Neural progenitor cell (in vitro differentiated cells): ENCODE results near the gene EIF2AK2. TPM values are rescaled to one million over a fixed set of nuclear protein-coding genes. Genes with fewer than 3 reads are reported as not detected.

Experiments used
- DNase-seq: peaks from one replicate; pipeline ENCODE4 v3.0.0-alpha.2; 2016; ENCODE audit warnings: low spot score
- H2AFZ ChIP-seq: fragments of 200-600 bp; sonication (generic); replicated peaks from 2 replicates; pipeline ENCODE4 v1.6.1; 2016; ENCODE audit warnings: antibody characterized with exemption
- H3F3A ChIP-seq: fragments of 200-600 bp; sonication (generic); 2 replicates; pipeline ENCODE4 v1.6.1; 2016; ENCODE audit warnings: antibody characterized with exemption, low read depth
- H3K27ac ChIP-seq: fragments of 200-600 bp; sonication (generic); 2 replicates; pipeline ENCODE4 v1.5.1; 2016; ENCODE audit warnings: mild to moderate bottlenecking
- H3K27me3 ChIP-seq: fragments of 200-600 bp; sonication (generic); 2 replicates; pipeline ENCODE4 v1.6.1; 2016; ENCODE audit warnings: mild to moderate bottlenecking, moderate library complexity
- H3K36me3 ChIP-seq: fragments of 200-600 bp; sonication (generic); 2 replicates; pipeline ENCODE4 v1.5.1; 2016
- H3K4me1 ChIP-seq: fragments of 200-600 bp; sonication (generic); 2 replicates; pipeline ENCODE4 v1.6.1; 2016; ENCODE audit warnings: mixed run types
- H3K4me2 ChIP-seq: fragments of 200-600 bp; sonication (generic); 2 replicates; pipeline ENCODE4 v1.6.1; 2016
- H3K4me3 ChIP-seq: fragments of 200-600 bp; sonication (generic); 2 replicates; pipeline ENCODE4 v1.5.1; 2016
- H3K79me2 ChIP-seq: fragments of 200-600 bp; sonication (generic); 2 replicates; pipeline ENCODE4 v1.6.1; 2016; ENCODE audit warnings: low read depth
- H3K9ac ChIP-seq: fragments of 200-600 bp; sonication (generic); 2 replicates; pipeline ENCODE4 v1.6.1; 2016
- H3K9me3 ChIP-seq: fragments of 200-600 bp; sonication (generic); 2 replicates; pipeline ENCODE4 v1.5.1; 2016; ENCODE audit warnings: low read depth
- H4K20me1 ChIP-seq: fragments of 200-600 bp; sonication (generic); 2 replicates; pipeline ENCODE4 v1.6.1; 2016; ENCODE audit warnings: low read depth
- H3K27ac Mint-ChIP-seq: 3 replicates; pipeline ENCODE4 v1.8.0; 2021; ENCODE audit warnings: mixed read lengths
- H3K27me3 Mint-ChIP-seq: 2 replicates; pipeline ENCODE4 v1.8.0; 2022; ENCODE audit warnings: low read depth, mild to moderate bottlenecking, inconsistent platforms, moderate library complexity, mixed read lengths; ENCODE audit not compliant: insufficient read depth
- H3K36me3 Mint-ChIP-seq: 3 replicates; pipeline ENCODE4 v1.8.0; 2021; ENCODE audit warnings: mixed read lengths
- H3K4me1 Mint-ChIP-seq: 3 replicates; pipeline ENCODE4 v1.8.0; 2021; ENCODE audit warnings: mixed read lengths
- H3K4me3 Mint-ChIP-seq: 3 replicates; pipeline ENCODE4 v1.8.0; 2021; ENCODE audit warnings: mild to moderate bottlenecking, moderate library complexity, mixed read lengths
- H3K9me3 Mint-ChIP-seq: 3 replicates; pipeline ENCODE4 v1.8.0; 2020; ENCODE audit warnings: mixed read lengths
- EZH2 ChIP-seq: fragments of 200-600 bp; sonication (generic); IDR thresholded peaks from 2 replicates; pipeline ENCODE4 v1.6.1; 2017; ENCODE audit warnings: antibody characterized with exemption, mild to moderate bottlenecking, moderate library complexity
- EZH2phosphoT487 ChIP-seq: fragments of 200-600 bp; sonication (generic); IDR thresholded peaks from 2 replicates; pipeline ENCODE4 v1.6.1; 2017; ENCODE audit warnings: antibody characterized with exemption
- total RNA-seq: library from RNA; depleted of rRNA; stranded (reverse); fragments of >200 nt; gene quantifications from 2 replicates; pipeline ENCODE4 v1.2.3, GENCODE V29; 2015; ENCODE audit warnings: low replicate concordance
- TF ChIP-seq, protein P1 (sequence below): fragments of 200-600 bp; sonication (generic); IDR thresholded peaks from 2 replicates; pipeline ENCODE4 v1.5.1; 2017; ENCODE audit warnings: antibody characterized with exemption, mild to moderate bottlenecking

The EIF2AK2 gene
- total RNA-seq, 1 donor from 2014 or later = 35.3 TPM

DNA sequence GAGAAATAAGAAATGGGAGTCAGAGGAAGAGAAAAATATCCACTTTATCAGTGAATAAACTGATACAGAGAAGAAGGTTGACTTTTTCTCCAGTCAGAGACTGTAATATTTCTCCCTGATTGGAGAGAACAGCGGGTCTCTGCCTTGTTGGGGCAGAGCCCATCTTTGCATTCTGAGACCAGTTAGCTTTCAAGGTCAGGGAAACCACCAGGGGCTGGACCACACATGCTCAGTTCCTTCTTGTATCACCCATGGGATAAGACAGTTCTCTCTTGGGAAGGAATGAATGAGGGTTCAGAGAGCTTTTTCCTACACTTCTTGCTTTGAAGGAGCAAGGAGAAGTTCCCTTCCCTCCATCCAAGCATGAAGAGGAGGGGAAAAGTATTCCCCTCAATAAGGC is 60.2 kb downstream of the EIF2AK2 start:
- Mint-ChIP-seq H3K4me3 (no peak overlapping the region), H3K27me3 (no peaks in the 10 kb centered on the region), H3K9me3 (no peaks in the 10 kb centered on the region), H3K4me1 (no peaks in the 10 kb centered on the region), H3K27ac (no peak overlapping the region), H3K36me3 (peaks cover 4% of the 10 kb centered on the region)
- TF ChIP-seq EZH2phosphoT487 = no peak
- TF ChIP-seq EZH2 = no peak
- TF ChIP-seq, protein P1, sequence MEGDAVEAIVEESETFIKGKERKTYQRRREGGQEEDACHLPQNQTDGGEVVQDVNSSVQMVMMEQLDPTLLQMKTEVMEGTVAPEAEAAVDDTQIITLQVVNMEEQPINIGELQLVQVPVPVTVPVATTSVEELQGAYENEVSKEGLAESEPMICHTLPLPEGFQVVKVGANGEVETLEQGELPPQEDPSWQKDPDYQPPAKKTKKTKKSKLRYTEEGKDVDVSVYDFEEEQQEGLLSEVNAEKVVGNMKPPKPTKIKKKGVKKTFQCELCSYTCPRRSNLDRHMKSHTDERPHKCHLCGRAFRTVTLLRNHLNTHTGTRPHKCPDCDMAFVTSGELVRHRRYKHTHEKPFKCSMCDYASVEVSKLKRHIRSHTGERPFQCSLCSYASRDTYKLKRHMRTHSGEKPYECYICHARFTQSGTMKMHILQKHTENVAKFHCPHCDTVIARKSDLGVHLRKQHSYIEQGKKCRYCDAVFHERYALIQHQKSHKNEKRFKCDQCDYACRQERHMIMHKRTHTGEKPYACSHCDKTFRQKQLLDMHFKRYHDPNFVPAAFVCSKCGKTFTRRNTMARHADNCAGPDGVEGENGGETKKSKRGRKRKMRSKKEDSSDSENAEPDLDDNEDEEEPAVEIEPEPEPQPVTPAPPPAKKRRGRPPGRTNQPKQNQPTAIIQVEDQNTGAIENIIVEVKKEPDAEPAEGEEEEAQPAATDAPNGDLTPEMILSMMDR = no peak
- DNase-seq = no peak
- Histone ChIP-seq H3F3A (no peaks in the 10 kb centered on the region), H3K4me1 (no peaks in the 10 kb centered on the region), H3K27me3 (no peaks in the 10 kb centered on the region), H3K4me2 (no peak overlapping the region), H3K36me3 (peaks cover 11% of the 10 kb centered on the region), H3K4me3 (no peak overlapping the region), H4K20me1 (no peaks in the 10 kb centered on the region), H3K9ac (no peak overlapping the region), H3K79me2 (no peaks in the 10 kb centered on the region), H3K27ac (no peak overlapping the region), H2AFZ (no peak overlapping the region), H3K9me3 (no peaks in the 10 kb centered on the region)

DNA sequence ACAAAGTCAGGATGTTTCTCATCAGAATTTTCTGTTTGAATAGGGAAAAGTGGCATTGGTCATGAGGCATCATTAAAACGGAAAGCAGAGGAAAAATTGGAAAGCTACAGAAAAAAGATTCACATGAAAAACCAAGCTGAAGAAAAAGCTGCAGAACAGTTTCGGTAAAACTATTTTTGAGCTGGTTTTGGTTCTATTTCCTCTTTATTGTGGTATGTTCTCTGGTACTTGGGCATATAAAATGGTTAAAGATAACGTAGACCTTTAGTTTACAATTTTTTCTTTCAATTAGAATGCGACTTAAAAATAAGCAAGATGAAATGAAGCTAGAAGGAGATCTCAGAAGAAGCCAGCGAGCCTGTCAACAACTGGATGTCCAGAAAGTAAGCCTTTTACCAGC is 64.9 kb downstream of the EIF2AK2 start:
- TF ChIP-seq, protein P1 = no peak
- TF ChIP-seq EZH2 (no peak), EZH2phosphoT487 (no peak)
- Histone ChIP-seq H4K20me1 (no peaks in the 10 kb centered on the region), H3K36me3 (peaks cover 11% of the 10 kb centered on the region), H3K27me3 (no peaks in the 10 kb centered on the region), H3K4me3 (no peak overlapping the region), H3K4me1 (no peaks in the 10 kb centered on the region), H3F3A (no peaks in the 10 kb centered on the region), H3K9me3 (no peaks in the 10 kb centered on the region), H3K79me2 (no peaks in the 10 kb centered on the region), H2AFZ (no peak overlapping the region), H3K27ac (no peak overlapping the region), H3K4me2 (no peak overlapping the region), H3K9ac (no peak overlapping the region)
- Mint-ChIP-seq H3K9me3 (no peaks in the 10 kb centered on the region), H3K27ac (no peak overlapping the region), H3K4me3 (no peak overlapping the region), H3K27me3 (no peaks in the 10 kb centered on the region), H3K36me3 (peaks cover 2% of the 10 kb centered on the region), H3K4me1 (no peaks in the 10 kb centered on the region)
- no peak for DNase-seq

DNA sequence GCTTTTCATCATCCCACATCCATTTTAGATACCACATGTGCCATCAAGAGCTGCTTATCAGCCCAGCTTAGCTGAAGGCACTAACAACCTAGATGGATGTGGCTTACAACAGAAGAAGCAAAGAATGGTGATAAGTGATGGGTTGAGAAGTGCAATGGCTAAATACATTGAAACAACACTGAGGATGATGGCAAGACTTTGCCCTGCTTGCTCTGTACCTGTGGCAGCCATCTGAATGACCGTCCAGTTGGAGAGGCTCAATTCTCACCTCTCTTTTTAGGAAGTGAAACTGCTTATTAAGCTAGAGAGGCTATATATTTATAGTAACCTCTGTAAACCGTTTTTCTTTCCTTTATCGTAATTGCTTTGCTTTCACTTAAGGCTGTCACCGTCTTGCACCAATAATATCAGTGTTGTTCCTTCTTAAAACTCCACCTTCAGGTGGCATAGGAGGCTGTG is 66.7 kb downstream of the EIF2AK2 start:
- TF ChIP-seq EZH2phosphoT487 = no peak
- TF ChIP-seq, protein P1 = no peak
- TF ChIP-seq EZH2 = no peak
- no peaks in the 10 kb centered on the region for H4K20me1 ChIP-seq
- no peaks in the 10 kb centered on the region for H3K4me1 Mint-ChIP-seq
- no peak overlapping the region for H3K4me2 ChIP-seq
- no peaks in the 10 kb centered on the region for H3K9me3 ChIP-seq
- H3K27me3 Mint-ChIP-seq = no peaks in the 10 kb centered on the region
- no peaks in the 10 kb centered on the region for H3F3A ChIP-seq
- no peaks in the 10 kb centered on the region for H3K27me3 ChIP-seq
- H3K27ac Mint-ChIP-seq = no peak overlapping the region
- no peak overlapping the region for H3K4me3 Mint-ChIP-seq
- H3K79me2 ChIP-seq = no peaks in the 10 kb centered on the region
- no peaks in the 10 kb centered on the region for H3K36me3 Mint-ChIP-seq
- H3K9ac ChIP-seq = no peak overlapping the region
- H2AFZ ChIP-seq = no peak overlapping the region
- no peaks in the 10 kb centered on the region for H3K4me1 ChIP-seq
- peaks cover 11% of the 10 kb centered on the region for H3K36me3 ChIP-seq
- no peak for DNase-seq
- H3K4me3 ChIP-seq = no peak overlapping the region
- H3K9me3 Mint-ChIP-seq = no peaks in the 10 kb centered on the region
- no peak overlapping the region for H3K27ac ChIP-seq
